Inferior parietal cortex (tissue), 1 donor: ENCODE data around the gene PEAK1.
A peak's percentile ranks its signal among the peaks of the same experiment; 100 is the strongest.

Source experiments
- DNase-seq: peaks from one replicate; pipeline ENCODE4 v3.0.0-alpha.2; 2016; ENCODE audit errors: extremely low spot score

Gene PEAK1

DNA sequence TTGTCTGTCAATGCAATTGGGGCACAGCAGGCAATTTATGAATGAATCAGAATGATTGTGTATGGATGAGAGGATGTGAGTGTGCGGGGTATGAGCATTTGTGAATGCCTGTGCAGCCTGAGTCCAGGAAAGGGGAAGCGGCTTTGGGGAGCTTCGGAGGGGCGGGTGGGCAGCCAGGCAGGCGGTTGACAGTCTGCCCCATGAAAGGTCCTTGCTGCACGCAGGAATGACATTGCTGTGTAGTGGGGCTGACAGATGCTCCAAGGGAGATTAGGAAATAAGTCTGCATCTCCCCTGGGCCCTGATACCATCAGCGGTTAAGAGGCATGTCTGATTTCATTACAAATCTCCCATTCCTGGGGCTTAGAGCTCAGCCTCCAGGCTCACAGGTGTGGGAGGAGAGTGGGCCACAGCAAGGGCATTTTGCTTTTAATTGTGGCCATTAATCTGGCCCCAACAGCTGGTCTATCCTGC, 322.6 kb downstream of the PEAK1 start:
- no peak for DNase-seq

GRCh38 chr15:77096541-77096940, 323.4 kb downstream of the PEAK1 start:
- DNase-seq = no peak

DNA sequence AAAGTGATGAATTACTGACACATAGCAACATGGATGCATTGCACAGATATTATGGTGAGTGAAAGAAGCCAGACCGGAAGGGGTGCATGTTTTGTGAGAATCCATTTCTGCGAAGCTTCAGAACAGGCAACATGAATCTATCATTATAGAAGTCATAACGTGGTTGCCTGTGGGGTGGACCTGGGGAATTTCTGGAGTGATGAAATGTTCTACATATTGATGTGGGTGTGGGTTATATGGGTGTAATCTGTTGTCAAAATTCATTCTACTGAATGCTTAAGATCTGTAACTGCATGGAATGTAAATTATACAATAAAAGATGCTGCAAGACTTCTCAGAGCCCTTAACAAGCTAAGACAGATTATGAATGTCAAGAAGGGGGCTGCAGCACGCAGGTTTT, 323.8 kb downstream of the PEAK1 start:
- no peak for DNase-seq

GRCh38 chr15:77094397-77095030, 325.4 kb downstream of the PEAK1 start:
- DNase-seq = no peak

- no peak for DNase-seq
Observed at GRCh38 chr15:77093436-77093835, 326.5 kb downstream of the PEAK1 start.

- no peak for DNase-seq
Observed at GRCh38 chr15:77091097-77091496, 328.8 kb downstream of the PEAK1 start.

GRCh38 chr15:77087213-77087612, 332.7 kb downstream of the PEAK1 start:
- no peak for DNase-seq

- DNase-seq = no peak
Observed at GRCh38 chr15:77085297-77085696, 334.6 kb downstream of the PEAK1 start.

- DNase-seq = no peak
Observed at GRCh38 chr15:77084436-77084835, 335.5 kb downstream of the PEAK1 start.

DNA sequence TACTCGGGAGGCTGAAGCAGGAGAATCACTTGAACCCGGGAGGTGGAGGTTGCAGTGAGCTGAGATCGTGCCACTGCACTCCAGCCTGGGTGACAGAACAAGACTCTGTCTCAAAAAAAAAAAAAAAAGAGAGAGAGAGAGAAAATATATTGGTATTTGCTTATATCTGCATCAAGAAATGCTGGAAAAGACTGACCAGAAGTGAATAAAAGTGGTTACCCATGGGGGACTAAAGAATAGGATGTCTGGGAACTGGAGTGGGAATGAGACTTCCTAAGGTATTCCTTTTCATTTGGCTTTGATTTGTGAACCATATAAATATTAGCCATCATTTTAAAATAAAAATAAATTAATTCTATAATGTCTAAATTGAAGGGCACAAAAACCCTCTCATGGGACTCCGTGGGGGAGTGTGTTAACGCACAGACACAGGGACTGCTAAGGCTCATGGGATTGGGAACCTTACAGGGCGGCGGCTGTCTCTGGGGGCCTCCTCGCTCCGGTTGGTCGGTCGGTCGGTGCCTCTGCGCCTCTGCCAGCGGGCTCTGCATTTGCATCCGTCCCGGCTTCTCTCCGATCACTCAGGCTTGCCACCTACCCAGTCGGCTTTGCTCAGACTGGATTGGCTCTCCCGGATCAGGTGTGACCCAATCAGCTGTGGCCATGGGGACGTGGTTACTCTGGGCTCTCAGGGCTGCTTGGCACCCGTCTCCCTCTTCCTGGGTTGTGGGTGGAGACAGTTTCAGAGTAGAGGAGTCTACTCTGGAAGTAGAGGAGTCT, 336.3 kb downstream of the PEAK1 start:
- DNase-seq = peak; percentile 74

DNA sequence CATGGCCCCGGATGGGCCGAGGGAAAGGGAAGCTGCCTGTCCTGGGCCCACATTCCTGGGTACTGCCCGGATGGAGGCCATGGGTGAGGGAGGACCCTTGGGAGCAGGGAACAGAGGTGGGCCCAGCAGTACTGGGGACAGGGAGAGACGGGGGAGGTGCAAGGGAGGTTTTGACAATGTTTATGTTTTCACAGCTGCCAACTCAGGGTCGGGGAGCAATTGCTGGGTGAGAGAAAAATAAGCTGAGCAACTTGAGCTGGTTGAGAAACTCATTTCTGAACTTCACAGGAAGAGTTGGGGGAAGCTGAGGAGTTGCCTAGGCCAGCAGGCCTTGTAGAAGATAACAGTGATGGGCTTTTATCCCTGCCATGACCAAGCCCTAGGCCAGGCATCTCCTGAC, 337.9 kb downstream of the PEAK1 start:
- DNase-seq = no peak

- DNase-seq = peak; percentile 30
Observed at GRCh38 chr15:77076323-77076915, 343.5 kb downstream of the PEAK1 start.

DNA sequence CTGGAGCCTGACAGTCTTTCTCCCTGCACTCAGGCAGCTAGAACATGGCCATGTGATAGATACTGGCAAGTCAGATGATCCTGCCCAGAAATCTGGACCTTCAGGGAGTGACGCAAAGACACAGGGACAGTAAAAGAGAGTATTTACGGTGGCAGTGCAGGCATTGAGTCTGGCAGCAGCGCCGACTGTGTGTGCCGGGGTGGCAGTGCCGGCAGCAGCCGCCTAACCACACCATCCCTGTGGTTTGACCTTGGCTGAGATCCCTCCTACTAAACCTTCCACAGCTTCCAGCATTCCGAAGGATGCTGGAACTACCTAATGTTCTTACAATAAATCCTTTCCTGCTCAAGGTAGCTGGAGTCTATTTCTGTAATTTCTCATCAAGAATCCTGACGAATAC, 344.4 kb downstream of the PEAK1 start:
- no peak for DNase-seq

DNA sequence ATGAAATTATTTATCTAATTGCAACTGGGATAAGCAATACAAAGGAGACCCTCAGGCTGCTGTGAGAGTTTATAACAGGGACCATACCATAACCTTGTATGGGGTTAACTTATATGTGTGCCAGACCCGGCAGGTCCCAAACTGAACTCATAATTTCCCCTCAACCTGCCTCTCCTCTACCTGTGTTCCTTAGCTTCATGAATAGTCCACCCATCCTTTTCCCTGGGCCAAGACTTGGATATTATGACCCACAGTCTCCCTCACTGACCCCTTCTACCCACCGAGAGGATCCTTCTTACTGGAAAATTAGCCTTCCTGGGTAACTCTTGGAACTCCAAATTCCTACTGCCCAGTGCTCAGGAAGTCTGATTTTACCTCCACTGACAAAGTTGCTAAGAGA, 345.6 kb downstream of the PEAK1 start:
- no peak for DNase-seq

DNA sequence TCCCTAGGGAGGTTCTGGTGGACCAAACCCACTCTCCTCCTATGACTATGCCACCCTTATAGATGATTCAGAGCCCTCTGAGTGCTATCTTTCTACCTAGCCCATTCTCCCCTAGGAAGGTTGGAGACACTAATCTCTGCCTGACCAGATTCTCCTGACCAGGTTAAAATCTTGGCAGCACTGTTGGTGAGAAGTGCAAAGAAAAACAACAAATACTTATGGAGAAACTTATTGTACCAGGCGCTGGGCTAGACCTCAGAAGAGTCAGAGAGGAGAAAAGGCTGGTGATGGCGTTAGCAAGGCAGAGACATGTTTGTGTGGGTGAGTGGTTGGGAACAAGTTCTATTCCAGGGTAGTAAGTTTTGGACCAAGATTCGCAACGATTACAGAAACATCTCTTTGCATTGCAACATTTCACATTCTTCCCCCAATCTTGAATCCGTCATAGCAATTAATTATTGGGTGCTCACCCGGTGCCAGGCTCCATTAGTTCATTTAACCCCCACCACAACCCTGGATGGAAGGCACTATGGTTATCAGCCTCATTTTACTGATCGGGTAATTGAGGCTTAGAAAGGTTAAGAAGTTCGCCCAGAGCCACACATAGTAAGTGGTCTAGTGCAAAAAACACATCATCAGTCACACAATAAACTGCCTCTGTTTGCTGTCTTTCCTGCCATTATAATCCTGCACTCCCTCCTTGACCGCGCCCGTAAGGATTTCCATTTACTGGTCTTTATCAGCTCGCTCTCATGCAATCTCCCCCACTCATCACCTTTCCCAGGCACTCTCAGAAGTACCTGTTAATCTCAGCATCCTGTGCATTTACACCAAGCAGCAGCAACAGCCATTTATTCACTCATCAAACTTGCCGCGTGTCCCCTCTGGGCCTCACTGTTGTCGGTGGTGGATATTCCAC, 348.3 kb downstream of the PEAK1 start:
- no peak for DNase-seq

DNA sequence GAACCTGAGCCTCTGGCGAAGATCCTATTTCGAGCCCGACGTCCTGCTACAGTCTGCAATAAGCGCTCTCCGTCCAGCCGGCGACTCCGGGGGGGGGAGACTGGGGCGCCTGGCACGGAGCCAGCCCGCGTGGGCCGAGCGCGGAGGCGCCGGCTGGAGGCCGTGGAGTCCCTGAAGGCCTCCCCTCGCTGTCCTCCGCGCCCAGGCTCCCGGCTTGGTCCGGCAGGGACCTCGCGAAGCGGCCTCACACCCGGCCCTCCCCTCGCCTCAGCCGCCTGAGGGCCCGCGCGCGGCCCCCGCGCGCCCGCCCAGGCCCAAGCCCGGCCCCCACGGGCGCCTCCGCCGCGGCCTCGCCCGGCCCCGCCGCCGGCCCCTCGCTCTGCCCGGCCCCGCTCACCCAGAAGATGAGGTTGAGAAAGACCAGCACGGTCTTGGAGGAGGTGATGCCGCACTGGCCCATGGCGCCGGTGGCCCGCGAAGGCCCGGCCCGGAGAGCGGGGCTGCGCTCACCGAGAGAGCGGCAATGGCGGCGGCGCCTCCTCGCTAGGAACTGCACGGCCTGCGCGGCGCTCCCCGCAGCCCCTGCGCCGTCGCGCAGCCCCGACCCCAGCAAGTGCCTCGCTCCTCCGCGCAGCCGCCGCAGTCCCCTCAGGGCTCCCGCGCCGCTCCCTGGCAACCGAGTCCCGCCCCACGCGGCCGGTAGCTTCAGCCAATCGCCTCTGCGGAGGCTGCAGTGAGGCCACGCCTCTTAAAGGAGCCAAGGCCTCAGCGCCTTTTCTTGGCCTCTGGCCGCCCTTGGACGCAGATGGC, 349.2 kb downstream of the PEAK1 start, which contains the start of gene TSPAN3:
TSS of gene TSPAN3 (minus strand) at position 615 of the 810 bp plus-strand sequence. CDS start at position 460, 155 bp downstream.
- DNase-seq = peak; percentile 94

GRCh38 chr15:77070180-77070494, 349.8 kb downstream of the PEAK1 start:
- no peak for DNase-seq

DNA sequence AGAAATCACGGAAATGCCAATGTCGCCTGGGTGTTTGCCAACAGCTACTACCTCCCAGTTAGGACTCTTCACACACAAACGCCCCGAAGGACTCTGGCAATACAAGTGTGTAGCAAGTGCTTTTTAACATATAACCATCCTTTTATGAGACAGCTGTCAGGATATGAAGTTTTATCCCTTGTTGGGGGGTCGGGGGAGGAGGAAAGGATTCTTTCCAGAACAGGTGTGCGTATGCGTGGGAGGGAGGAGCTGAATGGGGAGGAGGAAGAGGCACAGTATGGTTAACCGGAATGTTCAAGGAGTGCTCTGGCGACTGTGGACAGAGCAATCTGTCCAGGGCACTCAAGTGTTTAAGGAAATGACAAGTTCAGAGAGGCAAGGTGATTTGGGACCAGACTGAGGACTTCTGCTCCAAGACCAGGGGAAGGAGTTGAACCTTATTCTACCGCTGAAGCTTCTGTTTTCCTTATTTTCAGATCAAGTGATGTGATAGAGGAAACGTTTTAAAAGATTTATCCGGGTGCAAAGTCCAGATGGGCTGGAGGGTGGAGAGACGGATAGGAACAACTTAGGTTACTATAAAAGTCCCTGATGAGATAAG, 350.3 kb downstream of the PEAK1 start:
- no peak for DNase-seq

GRCh38 chr15:77068633-77069032, 351.3 kb downstream of the PEAK1 start:
- DNase-seq = no peak

- no peak for DNase-seq
Observed at GRCh38 chr15:77067691-77068367, 352.1 kb downstream of the PEAK1 start.
